Liver (tissue), 3 donors: ENCODE results near the gene PPP4R1.

ENCODE experiments used
- CTCF ChIP-seq: fragments of 150-350 bp; IDR thresholded peaks from 2 replicates; pipeline ENCODE4 v1.5.1; 2017; ENCODE audit warnings: improper control_type of control experiment, low read depth, low read length; ENCODE audit not compliant: missing input control
- GABPA ChIP-seq, 2 donors: IDR thresholded peaks in 1 of 2; conservative IDR thresholded peaks in 1 of 2; 2 replicates each; pipeline ENCODE4 v1.6.1; 2016; ENCODE audit warnings: antibody characterized with exemption in 2 of 2, mild to moderate bottlenecking in 1 of 2, moderate library complexity in 1 of 2
- HNF4G ChIP-seq: IDR thresholded peaks from 2 replicates; pipeline ENCODE4 v1.6.1; 2016; ENCODE audit warnings: antibody characterized with exemption
- SP1 ChIP-seq: IDR thresholded peaks from 2 replicates; pipeline ENCODE4 v1.6.1; 2018; ENCODE audit warnings: antibody characterized with exemption, mild to moderate bottlenecking
- YY1 ChIP-seq: IDR thresholded peaks from 2 replicates; pipeline ENCODE4 v1.6.1; 2016; ENCODE audit warnings: antibody characterized with exemption, mild to moderate bottlenecking
- TF ChIP-seq, protein P1 (sequence below): IDR thresholded peaks from 2 replicates; pipeline ENCODE4 v1.6.1; 2016; ENCODE audit warnings: antibody characterized with exemption, mild to moderate bottlenecking
- donor health status: healthy.
- donor health status: healthy.

- TF ChIP-seq YY1: no peak
- TF ChIP-seq CTCF: no peak
- TF ChIP-seq SP1: no peak
- TF ChIP-seq, protein P1, sequence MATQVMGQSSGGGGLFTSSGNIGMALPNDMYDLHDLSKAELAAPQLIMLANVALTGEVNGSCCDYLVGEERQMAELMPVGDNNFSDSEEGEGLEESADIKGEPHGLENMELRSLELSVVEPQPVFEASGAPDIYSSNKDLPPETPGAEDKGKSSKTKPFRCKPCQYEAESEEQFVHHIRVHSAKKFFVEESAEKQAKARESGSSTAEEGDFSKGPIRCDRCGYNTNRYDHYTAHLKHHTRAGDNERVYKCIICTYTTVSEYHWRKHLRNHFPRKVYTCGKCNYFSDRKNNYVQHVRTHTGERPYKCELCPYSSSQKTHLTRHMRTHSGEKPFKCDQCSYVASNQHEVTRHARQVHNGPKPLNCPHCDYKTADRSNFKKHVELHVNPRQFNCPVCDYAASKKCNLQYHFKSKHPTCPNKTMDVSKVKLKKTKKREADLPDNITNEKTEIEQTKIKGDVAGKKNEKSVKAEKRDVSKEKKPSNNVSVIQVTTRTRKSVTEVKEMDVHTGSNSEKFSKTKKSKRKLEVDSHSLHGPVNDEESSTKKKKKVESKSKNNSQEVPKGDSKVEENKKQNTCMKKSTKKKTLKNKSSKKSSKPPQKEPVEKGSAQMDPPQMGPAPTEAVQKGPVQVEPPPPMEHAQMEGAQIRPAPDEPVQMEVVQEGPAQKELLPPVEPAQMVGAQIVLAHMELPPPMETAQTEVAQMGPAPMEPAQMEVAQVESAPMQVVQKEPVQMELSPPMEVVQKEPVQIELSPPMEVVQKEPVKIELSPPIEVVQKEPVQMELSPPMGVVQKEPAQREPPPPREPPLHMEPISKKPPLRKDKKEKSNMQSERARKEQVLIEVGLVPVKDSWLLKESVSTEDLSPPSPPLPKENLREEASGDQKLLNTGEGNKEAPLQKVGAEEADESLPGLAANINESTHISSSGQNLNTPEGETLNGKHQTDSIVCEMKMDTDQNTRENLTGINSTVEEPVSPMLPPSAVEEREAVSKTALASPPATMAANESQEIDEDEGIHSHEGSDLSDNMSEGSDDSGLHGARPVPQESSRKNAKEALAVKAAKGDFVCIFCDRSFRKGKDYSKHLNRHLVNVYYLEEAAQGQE: no peak
- no peak for TF ChIP-seq GABPA (IDR thresholded peaks at IDR 0.05 in 1 of 2, conservative IDR thresholded peaks at IDR 0.05 in 1 of 2)
- no peak for TF ChIP-seq HNF4G
Observed at GRCh38 chr18:9535430-9535991, 78.8 kb downstream of the PPP4R1 start.
